Measurements from ENCODE around the gene CD47. TPM values are rescaled to one million over a fixed set of nuclear protein-coding genes. Genes with fewer than 3 reads are reported as not detected.

The CD47 gene
- total and polyA plus RNA-seq, 2 donors (not counting 1 experiment from before 2014, with no cell fraction given) = 86.4 to 259 TPM

DNA sequence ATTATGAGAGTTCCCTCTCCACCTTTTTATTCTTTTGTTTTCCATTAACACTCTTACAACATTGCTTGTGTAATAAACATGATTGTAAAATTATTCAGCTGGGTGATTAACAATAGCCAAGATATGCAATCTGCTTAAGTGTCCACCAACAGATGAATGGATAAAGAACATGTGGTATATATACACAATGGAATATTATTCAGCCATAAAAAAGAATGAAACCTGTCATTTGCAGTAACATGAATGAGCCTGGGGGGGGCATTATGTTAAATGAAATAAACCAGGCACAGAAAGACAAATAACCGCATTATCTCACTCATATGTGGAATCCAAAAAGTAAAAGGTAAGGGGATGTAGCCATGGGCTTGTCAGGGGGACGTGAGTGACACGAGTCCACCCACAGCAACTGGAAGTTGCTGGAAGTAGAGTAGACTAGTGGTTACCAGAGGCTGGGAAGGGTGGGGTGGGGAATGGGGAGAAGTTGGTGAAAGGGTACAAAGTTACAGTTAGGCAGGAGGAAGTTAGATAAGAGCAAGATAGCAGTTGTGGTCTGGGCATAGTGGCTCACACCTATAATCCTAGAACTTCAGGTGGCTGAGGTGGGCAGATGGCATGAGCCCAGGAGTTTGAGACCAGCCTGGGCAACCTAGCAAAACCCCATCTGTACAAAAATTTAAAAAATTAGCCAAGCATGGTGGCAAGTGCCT, 28.7 kb upstream of the CD47 start:
- Mint-ChIP-seq H3K9me3 (ENCODE audit: insufficient read depth) (no peaks in the 10 kb centered on the region), H3K4me3 (no peak overlapping the region), H3K27ac (no peak overlapping the region), H3K4me1 (peaks cover 59% of the 10 kb centered on the region), H3K27me3 (no peaks in the 10 kb centered on the region)
- intact Hi-C loops (cut with micrococcal nuclease) = no loop called here
- no peaks in the 10 kb centered on the region for H3K36me3 ChIP-seq (replicated peaks in 1 of 2; ENCODE audit: control extremely low read depth in 1 of 2, control insufficient read depth in 1 of 2, extremely low read depth in 1 of 2, insufficient read depth in 2 of 2, low read length in 1 of 2)
- no peak overlapping the region for H3K4me3 ChIP-seq (ENCODE audit: control extremely low read depth in 1 of 5, extremely low read depth in 1 of 5, insufficient read depth in 1 of 5, low read depth in 2 of 5, low read length in 4 of 5)
- H2AFZ ChIP-seq (ENCODE audit: insufficient read depth, low read depth, low read length, poor library complexity, severe bottlenecking) = no peak overlapping the region
- ChIA-PET CTCF (no interaction called here), POLR2A (interaction anchor here (0.8 kb wide), 1 partner anchor 83 kb away, joined by 4 read pairs; no protein-coding TSS in a partner anchor)
- no peak for ATAC-seq (ENCODE audit: low read depth)
- H3K9me3 ChIP-seq (ENCODE audit: control extremely low read depth in 1 of 3, control insufficient read depth in 2 of 3, insufficient read depth in 1 of 3, low read length in 2 of 3) = no peaks in the 10 kb centered on the region
- peaks cover 40 to 44% of the 10 kb centered on the region in 2 donors for H3K4me1 ChIP-seq (ENCODE audit: control insufficient read depth in 2 of 2, insufficient read depth in 2 of 2, low read length in 2 of 2)
- no peak for TF ChIP-seq EZH2 (IDR thresholded peaks at IDR 0.05; ENCODE audit: borderline replicate concordance, insufficient read depth, low read depth, low read length, poor library complexity, severe bottlenecking)
- TF ChIP-seq, protein P1, sequence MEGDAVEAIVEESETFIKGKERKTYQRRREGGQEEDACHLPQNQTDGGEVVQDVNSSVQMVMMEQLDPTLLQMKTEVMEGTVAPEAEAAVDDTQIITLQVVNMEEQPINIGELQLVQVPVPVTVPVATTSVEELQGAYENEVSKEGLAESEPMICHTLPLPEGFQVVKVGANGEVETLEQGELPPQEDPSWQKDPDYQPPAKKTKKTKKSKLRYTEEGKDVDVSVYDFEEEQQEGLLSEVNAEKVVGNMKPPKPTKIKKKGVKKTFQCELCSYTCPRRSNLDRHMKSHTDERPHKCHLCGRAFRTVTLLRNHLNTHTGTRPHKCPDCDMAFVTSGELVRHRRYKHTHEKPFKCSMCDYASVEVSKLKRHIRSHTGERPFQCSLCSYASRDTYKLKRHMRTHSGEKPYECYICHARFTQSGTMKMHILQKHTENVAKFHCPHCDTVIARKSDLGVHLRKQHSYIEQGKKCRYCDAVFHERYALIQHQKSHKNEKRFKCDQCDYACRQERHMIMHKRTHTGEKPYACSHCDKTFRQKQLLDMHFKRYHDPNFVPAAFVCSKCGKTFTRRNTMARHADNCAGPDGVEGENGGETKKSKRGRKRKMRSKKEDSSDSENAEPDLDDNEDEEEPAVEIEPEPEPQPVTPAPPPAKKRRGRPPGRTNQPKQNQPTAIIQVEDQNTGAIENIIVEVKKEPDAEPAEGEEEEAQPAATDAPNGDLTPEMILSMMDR (IDR thresholded peaks at IDR 0.05) = no peak
- peaks cover 8% of the 10 kb centered on the region for H3K79me2 ChIP-seq (ENCODE audit: control insufficient read depth, insufficient read depth, low read length)
- H3K27me3 ChIP-seq (replicated peaks in 1 of 4; ENCODE audit: control extremely low read depth in 1 of 4, control insufficient read depth in 3 of 4, insufficient read depth in 4 of 4, low read length in 3 of 4) = no peaks in the 10 kb centered on the region
- no peak overlapping the region for H3K27ac ChIP-seq (ENCODE audit: low read length in 2 of 2)
- DNase-seq = no peak
- WGBS (ENCODE audit: insufficient coverage) = 89% methylated on average over 2 of the region's 3 CpGs
- H3K9ac ChIP-seq (ENCODE audit: low read length) = no peak overlapping the region
- no peak overlapping the region for H3K4me2 ChIP-seq (replicated peaks; ENCODE audit: low read depth, low read length, poor library complexity, severe bottlenecking)
- H4K20me1 ChIP-seq (ENCODE audit: control insufficient read depth, insufficient read depth, low read length, poor library complexity, severe bottlenecking) = no peaks in the 10 kb centered on the region

DNA sequence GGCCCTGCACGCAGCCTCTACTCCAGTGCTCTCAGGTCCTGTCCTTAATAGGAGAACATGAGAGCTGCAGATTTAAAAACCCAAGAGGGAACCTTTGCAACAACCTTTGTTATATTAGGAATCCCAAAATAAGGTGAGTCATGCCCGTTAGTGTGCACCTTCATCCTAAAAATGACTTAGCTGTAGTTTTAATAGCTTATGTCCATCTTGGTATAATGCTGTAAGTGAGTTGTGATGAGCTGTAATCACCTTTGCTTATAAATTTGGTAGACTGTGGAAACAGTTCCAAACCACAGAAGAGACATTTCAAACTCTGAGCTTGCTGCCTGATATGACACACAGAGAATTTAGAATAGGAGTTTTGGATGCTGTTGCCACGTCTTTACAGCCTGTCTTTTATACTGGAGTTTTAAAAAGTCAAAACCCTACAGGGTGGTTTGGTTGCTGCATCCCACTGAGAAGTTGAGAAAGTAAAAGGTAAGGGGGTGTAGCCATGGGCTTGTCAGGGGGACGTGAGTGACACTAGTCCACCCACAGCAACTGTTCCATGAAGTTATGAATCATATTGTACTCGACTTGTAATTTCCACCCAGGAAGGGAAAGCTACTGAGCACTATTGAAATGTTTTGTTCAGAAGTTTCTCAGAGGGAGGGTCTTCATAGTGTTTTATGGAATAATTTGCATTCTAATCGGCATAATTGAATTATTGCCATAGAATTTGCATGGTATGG, 27.4 kb upstream of the CD47 start:
- ChIA-PET CTCF (interaction anchor here (0.6 kb wide), 1 partner anchor 1902 kb away, joined by 4 read pairs; no protein-coding TSS in a partner anchor), POLR2A (interaction anchor here (0.6 kb wide), 1 partner anchor 29 kb away, joined by 7 read pairs; no protein-coding TSS in a partner anchor)
- no peak for DNase-seq
- no peak for ATAC-seq (ENCODE audit: low read depth)
- Mint-ChIP-seq H3K27me3 (no peaks in the 10 kb centered on the region), H3K9me3 (ENCODE audit: insufficient read depth) (no peaks in the 10 kb centered on the region), H3K4me3 (no peak overlapping the region), H3K27ac (no peak overlapping the region), H3K4me1 (peaks cover 45% of the 10 kb centered on the region)
- no peaks in the 10 kb centered on the region for H3K9me3 ChIP-seq (ENCODE audit: control extremely low read depth in 1 of 3, control insufficient read depth in 2 of 3, insufficient read depth in 1 of 3, low read length in 2 of 3)
- TF ChIP-seq, protein P1 (IDR thresholded peaks at IDR 0.05) = no peak
- TF ChIP-seq EZH2 (IDR thresholded peaks at IDR 0.05; ENCODE audit: borderline replicate concordance, insufficient read depth, low read depth, low read length, poor library complexity, severe bottlenecking) = no peak
- no peaks in the 10 kb centered on the region for H4K20me1 ChIP-seq (ENCODE audit: control insufficient read depth, insufficient read depth, low read length, poor library complexity, severe bottlenecking)
- H3K4me3 ChIP-seq (ENCODE audit: control extremely low read depth in 1 of 5, extremely low read depth in 1 of 5, insufficient read depth in 1 of 5, low read depth in 2 of 5, low read length in 4 of 5) = no peak overlapping the region
- H3K27me3 ChIP-seq (replicated peaks in 1 of 4; ENCODE audit: control extremely low read depth in 1 of 4, control insufficient read depth in 3 of 4, insufficient read depth in 4 of 4, low read length in 3 of 4) = no peaks in the 10 kb centered on the region
- no peak overlapping the region for H3K27ac ChIP-seq (ENCODE audit: low read length in 2 of 2)
- intact Hi-C loops (cut with micrococcal nuclease) = no loop called here
- H3K36me3 ChIP-seq (replicated peaks in 1 of 2; ENCODE audit: control extremely low read depth in 1 of 2, control insufficient read depth in 1 of 2, extremely low read depth in 1 of 2, insufficient read depth in 2 of 2, low read length in 1 of 2) = no peaks in the 10 kb centered on the region
- 100% methylated on average over 1 of the region's 6 CpGs for WGBS (ENCODE audit: insufficient coverage)
- H3K4me1 ChIP-seq (ENCODE audit: control insufficient read depth in 2 of 2, insufficient read depth in 2 of 2, low read length in 2 of 2) = peaks cover 30 to 35% of the 10 kb centered on the region in 2 donors
- no peak overlapping the region for H3K9ac ChIP-seq (ENCODE audit: low read length)
- no peak overlapping the region for H2AFZ ChIP-seq (ENCODE audit: insufficient read depth, low read depth, low read length, poor library complexity, severe bottlenecking)
- peaks cover 8% of the 10 kb centered on the region for H3K79me2 ChIP-seq (ENCODE audit: control insufficient read depth, insufficient read depth, low read length)
- no peak overlapping the region for H3K4me2 ChIP-seq (replicated peaks; ENCODE audit: low read depth, low read length, poor library complexity, severe bottlenecking)
